BLaER1 treated with 17β-estradiol and CSF1 and Interleukin-3, amounts not matched to agents 10 nM and 100 nM (cell line): Measurements from ENCODE around the gene NPIPB9.
"Not testable (repeated sequence)": the region's sequence is repeated elsewhere in the genome, so short reads cannot be mapped to it uniquely, and the experiment has no call there.

Experiments
- H3K27ac ChIP-seq, 11 experiments: shearing (Covaris generic); formaldehyde crosslinking; 2 replicates each; pipeline ENCODE4 v1.8.1; 2022
- H3K27me3 ChIP-seq, 11 experiments: shearing (Covaris generic); formaldehyde crosslinking; 2 replicates each; pipeline ENCODE4 v1.8.1; 2022
- H3K36me3 ChIP-seq, 11 experiments: shearing (Covaris generic); formaldehyde crosslinking; 2 replicates each; pipeline ENCODE4 v1.8.1; 2022
- H3K4me1 ChIP-seq, 10 experiments: shearing (Covaris generic); formaldehyde crosslinking; 2 replicates each; pipeline ENCODE4 v1.8.1; 2022
- H3K4me2 ChIP-seq, 11 experiments: shearing (Covaris generic); formaldehyde crosslinking; 2 replicates each; pipeline ENCODE4 v1.8.1; 2022
- H3K4me3 ChIP-seq, 10 experiments: shearing (Covaris generic); formaldehyde crosslinking; 2 replicates each; pipeline ENCODE4 v1.8.1; 2022
- H3K9ac ChIP-seq, 11 experiments: shearing (Covaris generic); formaldehyde crosslinking; 2 replicates each; pipeline ENCODE4 v1.8.1; 2022
- H3K9me3 ChIP-seq, 11 experiments: shearing (Covaris generic); formaldehyde crosslinking; replicated peaks in 1 of 11; 2 replicates each; pipeline ENCODE4 v1.8.1; 2022
- H4K20me1 ChIP-seq, 11 experiments: shearing (Covaris generic); formaldehyde crosslinking; 2 replicates each; pipeline ENCODE4 v1.8.1; 2022

NPIPB9 gene

DNA sequence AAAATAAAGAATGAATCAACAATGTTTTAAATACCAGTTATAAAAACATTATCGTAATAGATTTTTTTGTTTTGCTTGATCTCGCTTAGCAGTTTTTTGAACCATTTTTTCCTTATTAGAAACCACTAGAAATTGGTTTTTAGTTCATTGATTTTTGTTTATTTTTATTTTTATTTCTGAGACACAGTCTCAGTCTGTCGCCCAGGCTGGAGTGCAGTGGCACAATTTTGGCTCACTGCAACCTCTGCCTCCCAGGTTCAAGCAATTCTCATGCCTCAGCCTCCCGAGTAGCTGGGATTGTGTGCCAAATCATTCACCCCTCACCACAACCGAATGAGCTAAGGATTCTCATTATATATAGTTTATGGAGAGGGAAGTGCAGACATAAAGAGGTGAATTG, at the start of gene NPIPB9:
NPIPB9 (plus strand) TSS at position 301 of the 400 bp plus-strand sequence.
- not testable (repeated sequence) for H4K20me1 ChIP-seq, H3K4me1 ChIP-seq, H3K4me2 ChIP-seq, H3K27me3 ChIP-seq, H3K9me3 ChIP-seq, H3K9ac ChIP-seq, H3K4me3 ChIP-seq, H3K36me3 ChIP-seq, H3K27ac ChIP-seq

DNA sequence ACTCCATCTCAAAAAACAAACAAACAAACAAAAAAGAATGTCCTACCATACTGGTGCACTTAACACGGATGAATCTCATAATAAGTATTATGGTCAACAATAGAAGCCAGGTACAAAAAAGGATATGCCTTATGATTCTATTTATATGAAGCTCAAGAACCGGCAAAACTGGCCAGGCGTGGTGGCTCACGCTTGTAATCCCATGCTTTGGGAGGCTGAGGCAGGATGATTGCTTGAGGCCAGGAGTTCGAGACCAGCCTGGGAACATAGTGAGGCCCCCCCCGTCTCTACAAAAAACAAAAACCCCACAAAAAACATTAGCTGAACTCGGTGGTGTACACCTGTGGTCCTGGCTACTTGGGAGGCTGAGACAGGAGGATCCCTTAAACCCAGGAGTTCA, 47.3 kb upstream of the NPIPB9 start:
- H3K4me1 ChIP-seq = not testable (repeated sequence)

DNA sequence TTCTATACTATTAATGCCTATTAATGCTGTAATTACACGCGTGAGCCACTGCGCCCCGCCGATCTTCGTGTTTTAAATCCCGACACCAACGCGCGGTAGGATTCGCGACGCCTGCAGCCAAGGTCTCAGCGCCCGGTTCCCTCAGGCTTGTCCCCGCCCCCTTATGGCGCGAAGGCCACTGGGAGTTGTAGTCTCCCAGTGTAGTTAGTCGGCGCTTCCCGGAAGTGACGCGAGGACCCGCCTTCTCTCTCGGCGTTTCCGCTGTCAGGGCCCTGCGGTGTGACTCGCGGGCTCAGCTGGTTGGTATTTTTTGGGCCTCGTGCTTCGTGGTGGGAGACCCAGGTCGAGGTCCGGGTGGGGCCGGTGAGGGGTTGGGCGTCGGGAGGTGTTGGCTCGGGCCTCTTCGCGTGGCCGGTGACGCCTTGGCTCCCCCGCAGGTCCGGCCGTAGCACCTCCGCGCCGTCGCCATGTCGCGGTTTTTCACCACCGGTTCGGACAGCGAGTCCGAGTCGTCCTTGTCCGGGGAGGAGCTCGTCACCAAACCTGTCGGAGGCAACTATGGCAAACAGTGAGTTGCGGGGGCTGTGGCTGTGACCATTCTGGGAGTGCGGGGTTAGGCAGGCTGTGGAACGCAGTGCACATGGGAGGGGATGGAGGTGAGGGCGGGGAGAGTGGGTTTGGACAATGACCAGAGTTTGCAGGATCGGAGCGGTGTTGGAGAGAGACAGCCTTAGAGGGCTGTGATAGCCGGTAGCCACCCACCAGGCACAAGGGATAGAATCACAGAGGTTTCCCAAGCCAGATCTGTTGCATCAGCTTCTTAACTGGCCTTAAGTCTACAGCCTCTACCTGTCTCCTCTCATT, 40.1 kb upstream of the NPIPB9 start, which contains the start of gene EIF3C:
EIF3C (plus strand) TSS at position 245 of the 864 bp plus-strand sequence; CDS start at position 468, 223 bp downstream.
- not testable (repeated sequence) for H3K27me3 ChIP-seq, H3K27ac ChIP-seq, H3K9me3 ChIP-seq, H3K36me3 ChIP-seq, H4K20me1 ChIP-seq, H3K4me1 ChIP-seq
- peak within 1 kb of the TSS; percentile 44 to 68 (median 60) for H3K4me3 ChIP-seq
- peak within 1 kb of the TSS in 10 of 11 experiments; percentile 48 to 74 (median 60); a peak in 13 of 22 replicates for H3K9ac ChIP-seq
- peak within 1 kb of the TSS in 10 of 11 experiments; percentile 53 to 68 (median 59); a peak in 13 of 22 replicates for H3K4me2 ChIP-seq

More for the DNA sequence above, 47.3 kb upstream of the NPIPB9 start:
- not testable (repeated sequence) for H3K4me2 ChIP-seq, H3K36me3 ChIP-seq, H3K9ac ChIP-seq, H4K20me1 ChIP-seq, H3K4me3 ChIP-seq, H3K27ac ChIP-seq, H3K9me3 ChIP-seq, H3K27me3 ChIP-seq

DNA sequence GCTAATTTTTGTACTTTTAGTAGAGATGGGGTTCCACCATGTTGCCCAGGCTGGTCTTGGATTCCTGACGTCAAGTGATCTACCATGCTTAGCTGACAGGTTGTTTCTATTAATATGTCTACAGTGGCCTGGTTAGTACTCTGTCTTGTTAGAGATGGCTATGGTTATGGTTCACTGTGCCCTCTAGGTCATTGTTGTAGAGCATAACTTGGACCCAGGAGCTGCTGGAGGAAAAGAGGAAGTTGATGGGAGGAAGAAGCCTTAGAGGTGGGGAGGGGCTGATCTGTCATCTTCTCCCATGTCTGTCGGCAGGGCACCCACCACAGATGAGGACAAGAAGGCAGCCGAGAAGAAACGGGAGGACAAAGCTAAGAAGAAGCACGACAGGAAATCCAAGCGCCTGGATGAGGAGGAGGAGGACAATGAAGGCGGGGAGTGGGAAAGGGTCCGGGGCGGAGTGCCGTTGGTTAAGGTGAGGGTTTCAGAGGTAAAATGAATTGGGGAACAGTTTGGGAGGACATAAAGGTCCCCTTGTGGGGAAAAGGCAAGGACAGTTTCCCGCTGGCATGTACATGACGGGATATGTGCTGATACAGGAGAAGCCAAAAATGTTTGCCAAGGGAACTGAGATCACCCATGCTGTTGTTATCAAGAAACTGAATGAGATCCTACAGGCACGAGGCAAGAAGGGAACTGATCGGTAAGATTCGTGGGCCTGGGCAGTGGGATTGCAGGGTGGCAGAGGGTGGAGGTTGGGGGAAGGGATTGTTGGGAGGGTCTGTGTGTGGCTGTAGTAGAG, 28.5 kb upstream of the NPIPB9 start:
- H3K36me3 ChIP-seq, H3K9ac ChIP-seq, H3K27me3 ChIP-seq, H3K4me2 ChIP-seq, H3K27ac ChIP-seq, H3K9me3 ChIP-seq, H3K4me3 ChIP-seq, H3K4me1 ChIP-seq, H4K20me1 ChIP-seq: not testable (repeated sequence)

DNA sequence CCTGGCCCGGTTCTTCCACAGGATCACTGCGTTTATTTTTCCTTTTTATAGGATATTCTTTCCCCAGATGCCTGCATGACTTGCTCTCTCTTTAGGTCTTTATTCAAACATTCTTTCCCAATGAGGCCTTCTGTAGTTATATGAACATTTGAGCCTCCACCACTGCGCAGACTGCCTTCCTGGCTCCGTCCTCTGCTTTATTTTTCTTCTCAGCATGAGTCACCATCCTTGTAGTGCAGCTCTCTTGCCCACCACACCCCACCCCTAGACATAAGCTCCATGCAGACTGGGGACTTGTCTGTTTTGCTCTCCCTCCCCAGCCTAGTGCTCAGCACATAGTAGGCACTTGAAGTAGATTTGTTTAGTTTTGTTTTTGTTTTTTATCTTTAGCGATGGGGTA, 20.3 kb upstream of the NPIPB9 start:
- H3K4me2 ChIP-seq, H3K9me3 ChIP-seq, H3K27me3 ChIP-seq, H3K27ac ChIP-seq, H3K4me1 ChIP-seq, H3K9ac ChIP-seq, H3K36me3 ChIP-seq, H4K20me1 ChIP-seq, H3K4me3 ChIP-seq: not testable (repeated sequence)

DNA sequence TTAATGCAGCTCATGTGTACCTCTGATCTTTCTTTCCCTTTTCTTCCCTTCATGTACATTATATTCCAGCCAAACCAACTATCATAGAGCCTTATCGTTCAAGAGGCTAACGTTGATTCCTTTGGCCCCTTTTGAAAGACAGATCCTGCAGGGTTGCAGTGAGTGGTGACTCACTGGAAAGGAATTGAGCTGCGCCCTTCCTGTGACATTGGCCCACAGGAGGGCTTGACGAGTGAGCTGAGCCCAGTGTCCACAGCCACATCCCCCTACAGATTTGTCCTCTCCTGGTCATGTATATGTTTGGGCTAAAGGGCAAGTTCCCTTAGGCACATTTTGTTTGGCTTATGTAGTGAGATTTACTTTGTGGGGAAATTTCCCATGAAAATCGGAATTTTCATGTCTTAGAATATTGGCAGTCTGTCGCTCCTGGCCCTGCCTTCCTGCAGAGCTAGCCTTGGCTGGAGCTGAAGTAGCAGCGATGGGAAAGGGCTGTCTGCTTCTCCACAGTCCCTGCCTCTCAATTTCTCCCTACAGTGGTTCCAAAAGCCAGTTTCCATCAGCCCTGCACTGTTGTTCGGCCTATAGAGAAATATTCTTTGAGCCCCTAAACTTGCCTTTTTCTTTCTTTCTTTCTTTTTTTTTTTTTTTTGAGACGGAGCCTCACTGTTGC, 19.0 kb upstream of the NPIPB9 start:
- not testable (repeated sequence) for H4K20me1 ChIP-seq, H3K4me1 ChIP-seq, H3K9me3 ChIP-seq, H3K36me3 ChIP-seq, H3K4me3 ChIP-seq, H3K4me2 ChIP-seq, H3K9ac ChIP-seq, H3K27me3 ChIP-seq, H3K27ac ChIP-seq

DNA sequence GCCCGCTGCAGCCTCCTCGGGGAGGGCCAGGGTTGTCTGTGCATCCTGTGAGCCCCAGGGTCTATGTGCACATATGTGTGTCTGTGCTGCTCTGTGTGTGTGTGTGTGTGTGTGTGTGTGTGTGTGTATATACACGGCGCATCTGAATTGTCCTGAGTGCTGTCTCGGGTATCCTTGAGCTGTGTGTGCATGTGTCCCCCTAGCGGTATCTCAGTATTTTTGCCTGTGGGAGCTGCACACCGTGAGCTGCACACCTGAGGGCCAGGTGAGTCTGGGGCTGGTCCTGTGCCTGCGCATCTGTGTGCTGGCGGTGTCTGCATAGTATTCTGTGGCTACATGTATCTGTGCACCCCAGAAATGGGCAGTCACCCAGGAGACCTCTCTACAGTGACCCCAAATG, 11.8 kb upstream of the NPIPB9 start:
- H3K4me3 ChIP-seq, H3K27me3 ChIP-seq, H3K9me3 ChIP-seq, H3K27ac ChIP-seq, H3K9ac ChIP-seq, H3K4me1 ChIP-seq, H4K20me1 ChIP-seq, H3K36me3 ChIP-seq, H3K4me2 ChIP-seq: not testable (repeated sequence)

DNA sequence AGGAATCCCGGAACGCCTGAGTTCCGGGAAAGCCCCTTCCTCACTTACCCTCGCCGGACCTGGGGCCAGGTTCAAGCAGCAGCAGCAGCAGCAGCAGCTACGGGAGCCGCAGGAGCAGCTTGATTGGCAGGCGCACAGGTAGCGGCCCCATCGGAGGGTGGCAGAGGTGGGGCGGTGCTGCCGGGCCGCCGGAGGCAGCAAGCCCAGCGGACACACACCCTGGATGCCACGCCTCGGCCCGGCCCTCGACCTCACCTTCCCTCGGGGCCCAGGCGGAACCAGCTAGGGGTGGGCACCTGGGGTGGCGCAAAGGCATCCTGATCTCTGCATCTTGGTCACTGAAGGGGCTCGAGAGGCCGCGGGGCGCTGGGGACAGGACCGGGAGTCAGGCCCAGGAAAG, 11.0 kb upstream of the NPIPB9 start:
- not testable (repeated sequence) for H3K9ac ChIP-seq, H3K4me3 ChIP-seq, H3K4me1 ChIP-seq, H3K27me3 ChIP-seq, H3K27ac ChIP-seq, H3K4me2 ChIP-seq, H3K36me3 ChIP-seq, H4K20me1 ChIP-seq, H3K9me3 ChIP-seq

DNA sequence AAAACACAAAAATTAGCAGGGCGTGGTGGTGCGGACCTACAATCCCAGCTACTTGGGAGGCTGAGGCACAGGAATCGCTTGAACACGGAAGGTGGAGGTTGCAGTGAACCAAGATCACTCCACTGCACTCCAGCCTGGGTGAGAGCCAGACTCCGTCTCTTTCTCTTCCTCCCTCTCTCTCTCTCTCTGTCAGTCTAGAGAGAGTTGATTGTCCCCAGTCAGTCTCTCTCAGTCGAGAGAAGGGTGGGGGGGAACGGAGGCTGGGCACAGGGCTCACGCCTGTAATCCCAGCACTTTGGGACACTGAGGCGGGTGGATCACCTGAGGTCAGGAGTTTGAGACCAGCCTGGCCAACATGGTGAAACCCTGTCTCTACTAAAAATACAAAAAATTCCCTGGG, 10.3 kb upstream of the NPIPB9 start:
- not testable (repeated sequence) for H3K4me2 ChIP-seq, H3K27ac ChIP-seq

DNA sequence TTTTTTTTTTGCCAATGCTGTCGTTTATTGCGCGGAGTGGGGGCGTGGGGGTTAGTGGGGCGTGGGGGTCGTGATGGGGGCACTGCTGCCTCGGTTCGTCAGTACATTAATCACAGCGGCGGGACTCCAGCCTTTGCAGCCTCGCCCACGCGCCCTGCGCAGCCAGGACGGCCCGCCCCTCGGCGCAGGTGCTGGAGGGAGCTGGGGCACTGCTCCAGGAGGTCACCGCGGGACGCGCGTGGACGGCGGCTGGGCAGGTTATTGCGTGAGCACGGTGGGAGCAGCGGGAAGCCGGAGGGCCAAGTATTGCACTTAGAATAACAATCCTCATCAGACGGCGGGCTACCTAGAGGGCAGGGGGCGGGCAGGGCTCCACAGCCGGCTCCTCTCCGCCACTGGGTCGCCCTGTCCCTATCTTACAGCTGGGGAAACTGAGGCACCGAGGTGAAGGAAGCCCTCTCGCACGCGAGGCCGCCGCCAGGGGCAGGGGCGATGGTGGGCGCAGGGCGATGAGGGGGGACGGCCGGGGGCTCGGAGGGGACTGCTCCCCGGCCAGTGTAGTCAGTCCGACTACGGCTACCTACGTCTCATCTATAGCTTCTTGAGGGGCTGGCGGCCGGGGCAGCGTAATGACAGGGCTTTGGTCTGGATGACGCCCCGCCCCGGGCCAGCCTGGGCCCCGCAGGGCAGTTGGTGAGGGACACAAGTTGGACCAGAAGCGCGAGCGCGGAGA, 4.8 kb upstream of the NPIPB9 start:
- H3K4me3 ChIP-seq, H3K4me2 ChIP-seq, H3K36me3 ChIP-seq: not testable (repeated sequence)

More for the DNA sequence above, 10.3 kb upstream of the NPIPB9 start:
- H3K4me3 ChIP-seq, H3K36me3 ChIP-seq, H3K9me3 ChIP-seq, H3K27me3 ChIP-seq, H3K9ac ChIP-seq, H3K4me1 ChIP-seq, H4K20me1 ChIP-seq: not testable (repeated sequence)

DNA sequence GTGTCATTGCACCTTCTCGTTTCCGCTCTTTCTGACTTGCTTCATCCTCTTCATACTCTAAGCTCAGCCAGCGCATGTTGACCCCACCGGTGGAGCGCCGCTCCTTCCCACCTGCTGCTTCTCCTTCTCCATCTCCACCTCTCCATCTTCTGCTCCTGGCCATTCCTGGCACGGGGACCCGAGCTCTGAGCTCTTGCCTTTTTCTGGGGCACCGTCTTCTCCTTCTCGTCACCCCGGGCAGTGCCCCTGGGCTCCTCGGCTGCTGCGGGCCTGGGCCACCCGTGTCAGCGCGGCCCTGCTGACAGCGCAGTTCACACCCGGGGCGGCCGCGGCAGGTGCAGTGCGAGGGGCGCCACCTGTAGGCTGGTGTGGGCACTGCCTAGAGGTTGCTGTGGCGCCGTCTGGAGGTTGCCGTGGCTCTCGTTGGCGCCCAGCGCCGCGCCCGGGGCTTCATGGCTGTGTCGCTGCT, 1.6 kb upstream of the NPIPB9 start:
- not testable (repeated sequence) for H3K27ac ChIP-seq, H3K9me3 ChIP-seq, H3K9ac ChIP-seq, H3K4me1 ChIP-seq, H4K20me1 ChIP-seq, H3K27me3 ChIP-seq, H3K36me3 ChIP-seq
- H3K4me2 ChIP-seq = peak overlapping the region in 10 of 11 experiments; percentile 38 to 74 (median 48); a peak in 11 of 22 replicates
- H3K4me3 ChIP-seq = peak overlapping the region in 6 of 10 experiments; percentile 26 to 52 (median 40); a peak in 6 of 20 replicates

More for the DNA sequence above, 4.8 kb upstream of the NPIPB9 start:
- H4K20me1 ChIP-seq, H3K9ac ChIP-seq, H3K9me3 ChIP-seq, H3K4me1 ChIP-seq, H3K27me3 ChIP-seq, H3K27ac ChIP-seq: not testable (repeated sequence)

DNA sequence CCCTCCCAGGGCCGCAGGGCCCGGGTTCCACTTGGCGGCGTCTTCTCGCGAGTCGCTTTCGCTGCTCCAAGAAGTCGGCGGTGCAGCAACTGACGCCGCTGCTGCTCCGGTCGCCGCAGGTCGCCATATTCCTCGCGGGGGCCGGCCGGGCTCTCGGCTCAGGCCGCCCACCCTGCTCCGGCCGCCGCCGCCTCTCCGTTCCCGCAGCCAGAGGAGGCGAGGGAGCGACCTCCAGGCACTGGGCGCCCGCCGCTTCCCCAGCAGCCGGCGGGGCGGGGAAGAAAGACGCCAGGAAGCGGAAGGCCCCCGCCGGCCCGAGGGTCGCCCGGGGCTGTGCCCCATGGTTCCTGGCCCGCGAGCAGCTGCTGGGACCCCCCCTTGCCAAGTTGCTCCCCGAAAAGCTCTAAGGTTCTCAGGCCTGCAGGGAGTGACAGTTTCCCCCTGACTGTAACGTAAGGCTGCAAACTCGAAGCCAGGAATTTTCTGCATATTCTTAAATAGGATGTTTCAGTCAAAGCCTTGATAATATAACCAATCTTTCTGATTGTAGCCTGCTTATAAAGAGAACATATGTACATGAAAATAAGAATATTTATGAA, 1.0 kb upstream of the NPIPB9 start:
- H3K9ac ChIP-seq, H3K4me2 ChIP-seq, H4K20me1 ChIP-seq, H3K27me3 ChIP-seq, H3K9me3 ChIP-seq, H3K36me3 ChIP-seq, H3K27ac ChIP-seq, H3K4me1 ChIP-seq: not testable (repeated sequence)
- H3K4me3 ChIP-seq = peak overlapping the region in 3 of 10 experiments; percentile 26 to 46 (median 37); a peak in 1 of 20 replicates

DNA sequence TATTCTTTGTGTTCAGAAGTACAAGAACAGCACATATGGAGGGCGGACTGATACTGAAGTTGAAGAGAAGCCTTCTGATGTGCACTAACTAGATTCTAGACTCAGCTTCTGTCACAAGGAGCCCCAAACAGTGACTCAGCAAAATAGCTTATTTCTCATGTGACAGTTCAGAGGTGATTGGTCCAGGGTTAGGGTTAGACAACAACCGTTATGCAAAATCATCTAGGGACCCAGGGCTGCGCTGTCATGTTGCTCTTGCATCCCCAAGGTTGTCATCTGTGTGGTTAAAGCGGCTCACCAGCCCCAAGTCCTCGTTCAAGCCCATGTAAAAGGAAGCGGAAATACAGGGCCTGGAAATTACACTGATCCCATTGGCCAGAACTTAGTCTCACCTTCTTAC, 30.1 kb downstream of the NPIPB9 start:
- not testable (repeated sequence) for H3K27me3 ChIP-seq, H3K4me1 ChIP-seq, H3K4me2 ChIP-seq, H3K9me3 ChIP-seq, H3K4me3 ChIP-seq, H4K20me1 ChIP-seq, H3K27ac ChIP-seq, H3K9ac ChIP-seq, H3K36me3 ChIP-seq
